GM20000 (cell line): ENCODE measurements around the gene CCDC167.

Experiments
- DNase-seq: peaks from one replicate; pipeline ENCODE4 v3.0.0; 2012; ENCODE audit warnings: low spot score
- CTCF ChIP-seq: IDR thresholded peaks from 2 replicates; pipeline ENCODE4 v1.5.1; 2012; ENCODE audit warnings: mild to moderate bottlenecking, control low read depth; ENCODE audit errors: extremely low read depth, missing control alignments

Gene CCDC167

GRCh38 chr6:37492236-37492972 lies 7.3 kb downstream of the CCDC167 start:
- no peak for TF ChIP-seq CTCF
- DNase-seq: no peak

GRCh38 chr6:37491830-37492208 lies 7.9 kb downstream of the CCDC167 start:
- no peak for DNase-seq
- no peak for TF ChIP-seq CTCF

GRCh38 chr6:37491171-37491829 lies 8.4 kb downstream of the CCDC167 start:
- no peak for TF ChIP-seq CTCF
- DNase-seq: no peak

- TF ChIP-seq CTCF: no peak
- DNase-seq: no peak
These were observed 9.0 kb downstream of the CCDC167 start for GRCh38 chr6:37490536-37491170.

GRCh38 chr6:37489697-37490336 lies 9.9 kb downstream of the CCDC167 start:
- TF ChIP-seq CTCF: no peak
- no peak for DNase-seq

GRCh38 chr6:37488476-37488875 lies 11.2 kb downstream of the CCDC167 start:
- no peak for DNase-seq
- no peak for TF ChIP-seq CTCF
